ENCODE data around the gene GAP43.

Gene GAP43

GRCh38 chr3:115623044-115623868, at the start of gene GAP43:
Gene GAP43, plus strand, starts transcription at chr3:115623510. Its CDS starts 180 bp downstream, at chr3:115623690.
- DNase-seq = no peak

- DNase-seq = no peak
Measured at GRCh38 chr3:115576325-115576875, 46.9 kb upstream of the GAP43 start.

GRCh38 chr3:115577000-115577399, 46.3 kb upstream of the GAP43 start:
- no peak for DNase-seq

GRCh38 chr3:115578331-115578730, 45.0 kb upstream of the GAP43 start:
- no peak for DNase-seq

- no peak for DNase-seq
Measured at GRCh38 chr3:115580566-115580965, 42.7 kb upstream of the GAP43 start.

GRCh38 chr3:115581362-115582135, 41.8 kb upstream of the GAP43 start:
- no peak for DNase-seq

GRCh38 chr3:115588201-115589115, 34.9 kb upstream of the GAP43 start:
- DNase-seq = no peak

- DNase-seq = no peak
Measured at GRCh38 chr3:115590873-115591272, 32.4 kb upstream of the GAP43 start.

GRCh38 chr3:115595611-115596275, 27.6 kb upstream of the GAP43 start:
- no peak for DNase-seq

- DNase-seq = no peak
Measured at GRCh38 chr3:115598216-115598615, 25.1 kb upstream of the GAP43 start.

GRCh38 chr3:115602194-115602593, 21.1 kb upstream of the GAP43 start:
- no peak for DNase-seq

- DNase-seq = no peak
Measured at GRCh38 chr3:115611630-115612029, 11.7 kb upstream of the GAP43 start.

- DNase-seq = no peak
Measured at GRCh38 chr3:115615001-115615814, 8.1 kb upstream of the GAP43 start.

- DNase-seq = no peak
Measured at GRCh38 chr3:115616461-115616860, 6.8 kb upstream of the GAP43 start.

GRCh38 chr3:115617591-115617990, 5.7 kb upstream of the GAP43 start:
- DNase-seq = no peak

- DNase-seq = no peak
Measured at GRCh38 chr3:115624029-115624741, 875 bp downstream of the GAP43 start.

GRCh38 chr3:115624901-115625300, 1.6 kb downstream of the GAP43 start:
- no peak for DNase-seq

GRCh38 chr3:115626006-115626409, 2.7 kb downstream of the GAP43 start:
- no peak for DNase-seq

GRCh38 chr3:115626721-115627120, 3.4 kb downstream of the GAP43 start:
- DNase-seq = no peak

Data from NK-92 treated with Interleukin-12 subunit alpha and Interleukin-12 subunit beta, amount 100 ng/mL, for 24 hours (cell line).